ENCODE data around the gene P2RY8.
"Not testable (repeated sequence)": the region's sequence is repeated elsewhere in the genome, so short reads cannot be mapped to it uniquely, and the experiment has no call there.

P2RY8 gene

GRCh38 chrX:1442016-1442665 is 94.8 kb downstream of the P2RY8 start:
- DNase-seq: no peak

GRCh38 chrX:1440506-1440905 is 96.5 kb downstream of the P2RY8 start:
- DNase-seq: no peak

GRCh38 chrX:1435241-1435895 is 101.6 kb downstream of the P2RY8 start:
- no peak for DNase-seq

- no peak for DNase-seq
These were observed 102.1 kb downstream of the P2RY8 start for GRCh38 chrX:1434871-1435240.

- no peak for DNase-seq
These were observed 103.2 kb downstream of the P2RY8 start for GRCh38 chrX:1433646-1434357.

GRCh38 chrX:1430451-1430850 is 106.5 kb downstream of the P2RY8 start:
- DNase-seq: no peak

GRCh38 chrX:1427756-1428155 is 109.2 kb downstream of the P2RY8 start:
- no peak for DNase-seq

- DNase-seq: not testable (repeated sequence)
These were observed 110.7 kb downstream of the P2RY8 start for GRCh38 chrX:1426321-1426720.

- DNase-seq: no peak
These were observed 111.6 kb downstream of the P2RY8 start for GRCh38 chrX:1425381-1425780.

- DNase-seq: no peak
These were observed 112.7 kb downstream of the P2RY8 start for GRCh38 chrX:1424147-1424851.

- DNase-seq: no peak
These were observed 113.8 kb downstream of the P2RY8 start for GRCh38 chrX:1423215-1423614.

- no peak for DNase-seq
These were observed 114.9 kb downstream of the P2RY8 start for GRCh38 chrX:1422135-1422465.

- no peak for DNase-seq
These were observed 115.4 kb downstream of the P2RY8 start for GRCh38 chrX:1421433-1422134.

- no peak for DNase-seq
These were observed 116.6 kb downstream of the P2RY8 start for GRCh38 chrX:1420371-1420770.

- no peak for DNase-seq
These were observed 117.2 kb downstream of the P2RY8 start for GRCh38 chrX:1419545-1420355.

- DNase-seq: no peak
These were observed 118.0 kb downstream of the P2RY8 start for GRCh38 chrX:1418901-1419544.

- DNase-seq: no peak
These were observed 118.8 kb downstream of the P2RY8 start for GRCh38 chrX:1417921-1418771.

- DNase-seq: no peak
These were observed 119.8 kb downstream of the P2RY8 start for GRCh38 chrX:1416965-1417760.

- no peak for DNase-seq
These were observed 120.6 kb downstream of the P2RY8 start for GRCh38 chrX:1416327-1416784.

Data from NCI-H226 (cell line).